GM12892 (cell line): ENCODE data around the gene MYH14.

ENCODE experiments used
- POLR2A ChIP-seq: IDR thresholded peaks from 2 replicates; pipeline ENCODE4 v1.6.1; 2011; ENCODE audit warnings: low read depth, low read length, control low read depth
- POLR2AphosphoS5 ChIP-seq: IDR thresholded peaks from 2 replicates; pipeline ENCODE4 v1.6.1; 2011; ENCODE audit warnings: low read depth, low read length, control low read depth
- TAF1 ChIP-seq: IDR thresholded peaks from 2 replicates; pipeline ENCODE4 v1.6.1; 2011; ENCODE audit warnings: low read depth, mild to moderate bottlenecking, control low read depth, low read length, borderline replicate concordance

GRCh38 chr19:50322931-50323781, 119.7 kb downstream of the MYH14 start:
- TF ChIP-seq POLR2A (no peak), TAF1 (no peak), POLR2AphosphoS5 (no peak)
